ENCODE data around the gene LARP4. TPM values are rescaled to one million over a fixed set of nuclear protein-coding genes. Genes with fewer than 3 reads are reported as not detected.

The LARP4 gene
- polyA plus RNA-seq, 3 donors = 5.9 to 15.8 (median 11.7) TPM

GRCh38 chr12:50507930-50508329, 107.2 kb downstream of the LARP4 start:
- Histone ChIP-seq H3K27me3 (ENCODE audit: control insufficient read depth in 2 of 2, insufficient read depth in 2 of 2, low read length in 2 of 2) (no peaks in the 10 kb centered on the region), H4K20me1 (ENCODE audit: insufficient read depth, low read length) (peaks cover 54% of the 10 kb centered on the region), H3K9ac (ENCODE audit: insufficient read depth, low read length, poor library complexity, severe bottlenecking) (no peak overlapping the region), H2AFZ (ENCODE audit: insufficient read depth, low read depth, low read length, poor library complexity, severe bottlenecking) (no peak overlapping the region), H3K36me3 (replicated peaks in 1 of 2; ENCODE audit: control insufficient read depth in 1 of 2, insufficient read depth in 2 of 2, low read length in 2 of 2) (no peaks in the 10 kb centered on the region), H3K9me3 (replicated peaks in 1 of 2; ENCODE audit: control insufficient read depth in 1 of 2, insufficient read depth in 1 of 2, low read length in 2 of 2) (no peaks in the 10 kb centered on the region), H3K79me2 (ENCODE audit: insufficient read depth, low read length) (peaks cover 82% of the 10 kb centered on the region), H3K4me1 (ENCODE audit: control insufficient read depth in 1 of 2, insufficient read depth in 2 of 2, low read length in 2 of 2) (peaks cover 47 to 50% of the 10 kb centered on the region in 2 donors), H3K27ac (ENCODE audit: low read depth in 1 of 2, low read length in 2 of 2) (peak overlapping the region in 1 of 2 donors; percentile 36), H3K4me3 (replicated peaks in 1 of 3; ENCODE audit: low read depth in 2 of 3, low read length in 3 of 3) (no peak overlapping the region), H3K4me2 (replicated peaks; ENCODE audit: extremely low read depth, low read length, poor library complexity, severe bottlenecking) (peak overlapping the region; percentile 31)
- Mint-ChIP-seq H3K36me3 (no peaks in the 10 kb centered on the region), H3K4me1 (peaks cover 50% of the 10 kb centered on the region), H3K27me3 (ENCODE audit: low read depth in 3 of 3) (no peaks in the 10 kb centered on the region), H3K4me3 (peak overlapping the region in 1 of 2 donors; percentile 35), H3K9me3 (peaks cover 0 to 2% (median 0%) of the 10 kb centered on the region in 7 donors), H3K27ac (peak overlapping the region in 6 of 7 donors; percentile 35 to 84 (median 62))
- TF ChIP-seq, protein P1, sequence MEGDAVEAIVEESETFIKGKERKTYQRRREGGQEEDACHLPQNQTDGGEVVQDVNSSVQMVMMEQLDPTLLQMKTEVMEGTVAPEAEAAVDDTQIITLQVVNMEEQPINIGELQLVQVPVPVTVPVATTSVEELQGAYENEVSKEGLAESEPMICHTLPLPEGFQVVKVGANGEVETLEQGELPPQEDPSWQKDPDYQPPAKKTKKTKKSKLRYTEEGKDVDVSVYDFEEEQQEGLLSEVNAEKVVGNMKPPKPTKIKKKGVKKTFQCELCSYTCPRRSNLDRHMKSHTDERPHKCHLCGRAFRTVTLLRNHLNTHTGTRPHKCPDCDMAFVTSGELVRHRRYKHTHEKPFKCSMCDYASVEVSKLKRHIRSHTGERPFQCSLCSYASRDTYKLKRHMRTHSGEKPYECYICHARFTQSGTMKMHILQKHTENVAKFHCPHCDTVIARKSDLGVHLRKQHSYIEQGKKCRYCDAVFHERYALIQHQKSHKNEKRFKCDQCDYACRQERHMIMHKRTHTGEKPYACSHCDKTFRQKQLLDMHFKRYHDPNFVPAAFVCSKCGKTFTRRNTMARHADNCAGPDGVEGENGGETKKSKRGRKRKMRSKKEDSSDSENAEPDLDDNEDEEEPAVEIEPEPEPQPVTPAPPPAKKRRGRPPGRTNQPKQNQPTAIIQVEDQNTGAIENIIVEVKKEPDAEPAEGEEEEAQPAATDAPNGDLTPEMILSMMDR (IDR thresholded peaks at IDR 0.05) = no peak
- no peak for DNase-seq
- intact Hi-C loops (cut with micrococcal nuclease) = loop anchor here in 1 of 2 donors (5.0 to 10.0 kb wide), 2 partner anchors 44 to 257 kb away; partner anchors contain the start of gene ATF1
- 75% methylated on average over 1 of the region's 2 CpGs for whole genome bisulfite sequencing (ENCODE audit: insufficient coverage)

DNA sequence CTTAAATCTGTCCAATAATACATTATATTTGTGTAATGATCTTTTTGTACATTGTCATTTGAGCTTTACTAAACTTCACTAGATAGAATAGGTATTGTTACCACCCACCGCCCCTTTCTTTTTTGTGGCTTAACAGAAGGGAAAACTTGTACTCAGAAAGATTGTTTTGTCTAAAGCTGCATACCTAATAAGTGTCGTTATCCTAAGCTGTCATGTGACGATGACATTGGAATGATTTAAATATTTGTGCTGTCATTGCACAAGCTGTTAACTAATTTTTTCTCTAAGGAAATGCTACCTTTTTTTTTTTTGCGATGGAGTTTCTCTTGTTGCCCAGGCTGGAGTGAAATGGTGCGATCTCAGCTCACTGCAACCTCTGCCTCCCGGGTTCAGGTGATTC, 107.7 kb downstream of the LARP4 start:
- intact Hi-C loops (cut with micrococcal nuclease) = loop anchor here in 1 of 2 donors (5.0 to 10.0 kb wide), 2 partner anchors 44 to 256 kb away; partner anchors contain the start of gene ATF1
- Histone ChIP-seq H3K4me1 (ENCODE audit: control insufficient read depth in 1 of 2, insufficient read depth in 2 of 2, low read length in 2 of 2) (peaks cover 52 to 55% of the 10 kb centered on the region in 2 donors), H3K36me3 (replicated peaks in 1 of 2; ENCODE audit: control insufficient read depth in 1 of 2, insufficient read depth in 2 of 2, low read length in 2 of 2) (no peaks in the 10 kb centered on the region), H3K79me2 (ENCODE audit: insufficient read depth, low read length) (peaks cover 86% of the 10 kb centered on the region), H3K4me3 (replicated peaks in 1 of 3; ENCODE audit: low read depth in 2 of 3, low read length in 3 of 3) (peak overlapping the region in 1 of 3 experiments; percentile 41), H3K9ac (ENCODE audit: insufficient read depth, low read length, poor library complexity, severe bottlenecking) (no peak overlapping the region), H2AFZ (ENCODE audit: insufficient read depth, low read depth, low read length, poor library complexity, severe bottlenecking) (no peak overlapping the region), H3K27ac (ENCODE audit: low read depth in 1 of 2, low read length in 2 of 2) (peak overlapping the region; percentile 18 to 66), H3K4me2 (replicated peaks; ENCODE audit: extremely low read depth, low read length, poor library complexity, severe bottlenecking) (peak overlapping the region; percentile 31), H3K27me3 (ENCODE audit: control insufficient read depth in 2 of 2, insufficient read depth in 2 of 2, low read length in 2 of 2) (no peaks in the 10 kb centered on the region), H4K20me1 (ENCODE audit: insufficient read depth, low read length) (peaks cover 59% of the 10 kb centered on the region), H3K9me3 (replicated peaks in 1 of 2; ENCODE audit: control insufficient read depth in 1 of 2, insufficient read depth in 1 of 2, low read length in 2 of 2) (no peaks in the 10 kb centered on the region)
- TF ChIP-seq, protein P1 (IDR thresholded peaks at IDR 0.05) = no peak
- no peaks in the 10 kb centered on the region for H3K36me3 Mint-ChIP-seq
- peak overlapping the region; percentile 59 to 90 (median 85) for H3K27ac Mint-ChIP-seq
- peaks cover 55% of the 10 kb centered on the region for H3K4me1 Mint-ChIP-seq
- peak overlapping the region; percentile 14 to 51 for H3K4me3 Mint-ChIP-seq
- peak in 2 of 3 donors; percentile 55 to 64 for DNase-seq
- 42% methylated on average over 2 of the region's 6 CpGs for WGBS (ENCODE audit: insufficient coverage)
- no peaks in the 10 kb centered on the region for H3K27me3 Mint-ChIP-seq (ENCODE audit: low read depth in 3 of 3)
- peaks cover 0 to 2% (median 0%) of the 10 kb centered on the region in 7 donors for H3K9me3 Mint-ChIP-seq
